ENCODE measurements around the gene MKNK1. TPM values are rescaled to one million over a fixed set of nuclear protein-coding genes. Genes with fewer than 3 reads are reported as not detected.

Gene MKNK1
- total and polyA plus RNA-seq, 2 of the 4 experiments (the other 2 are of a cell fraction), result 14.3 to 35.2 TPM

DNA sequence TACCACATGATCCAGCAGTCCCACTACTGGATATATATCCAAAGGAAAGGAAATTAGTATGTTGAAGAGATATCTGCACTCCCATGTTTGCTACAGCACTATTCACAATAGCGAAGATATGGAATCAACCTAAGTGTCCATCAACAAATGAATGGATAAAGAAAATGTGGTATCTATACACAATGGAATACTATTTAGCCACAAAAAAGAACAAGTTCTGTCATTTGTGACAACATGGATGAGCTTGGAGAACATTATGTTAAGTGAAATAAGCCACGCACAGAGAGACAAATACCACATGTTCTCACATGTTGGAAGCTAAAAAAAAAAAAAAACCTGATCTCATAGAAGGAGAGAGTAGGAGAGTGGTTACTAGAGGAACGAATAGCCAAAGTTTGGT is 46.4 kb upstream of the MKNK1 start:
- H3K9ac ChIP-seq (ENCODE audit: low read depth, low read length), result no peak overlapping the region
- H3K4me1 ChIP-seq (ENCODE audit: control insufficient read depth, insufficient read depth, low read length), result peaks cover 5% of the 10 kb centered on the region; the same call in 1 of the 2 replicates
- no peak overlapping the region for H3K56ac ChIP-seq (ENCODE audit: extremely low read depth, insufficient read depth, low read length)
- 0 out of 4 replicates have a peak, but pooled peaks cover 0 to 3% of the 10 kb centered on the region in 2 experiments for H3K79me1 ChIP-seq (ENCODE audit: low read depth in 1 of 2, low read length in 2 of 2)
- no peak overlapping the region for H2BK15ac ChIP-seq (ENCODE audit: low read depth, low read length)
- no peak overlapping the region for H2BK5ac ChIP-seq (ENCODE audit: low read depth, low read length, poor library complexity, severe bottlenecking)
- H4K91ac ChIP-seq (ENCODE audit: insufficient read depth, low read depth, low read length), result no peak overlapping the region
- ATAC-seq (ENCODE audit: low read depth), result no peak
- H3K23ac ChIP-seq (ENCODE audit: low read depth, low read length), result no peak overlapping the region
- DNase-seq, result no peak
- POLR2A ChIA-PET (ENCODE audit: unreplicated experiment), result no interaction called here
- BruUV-seq (replicated peaks), result no TSS peak
- no peak overlapping the region for H3K4me3 ChIP-seq (ENCODE audit: insufficient read depth, low read depth, low read length)
- in situ Hi-C loops (cut with MboI; ENCODE audit: low sequenced_read_pairs), result no loop called here
- CTCF ChIA-PET, result no interaction called here
- no peak overlapping the region for H2BK120ac ChIP-seq (ENCODE audit: low read depth, low read length)
- H3K4me2 ChIP-seq (ENCODE audit: low read depth, low read length), result no peak overlapping the region
- H4K8ac ChIP-seq (ENCODE audit: low read depth in 2 of 2, low read length in 2 of 2), result no peak overlapping the region
- no peak overlapping the region for H3K14ac ChIP-seq (replicated peaks; ENCODE audit: low read depth, low read length)
- no peak overlapping the region for H2AFZ ChIP-seq (replicated peaks; ENCODE audit: low read length, poor library complexity)
- no peak overlapping the region for H2BK20ac ChIP-seq (ENCODE audit: low read depth, low read length)
- WGBS, 2 experiments (ENCODE audit: extremely low coverage in 2 of 2, insufficient read length in 1 of 2), result no CpG with 5 or more reads among the region's 3 CpGs
- no peak overlapping the region for H2AK9ac ChIP-seq (replicated peaks; ENCODE audit: low read depth, low read length, poor library complexity)
- TF ChIP-seq, protein P1, sequence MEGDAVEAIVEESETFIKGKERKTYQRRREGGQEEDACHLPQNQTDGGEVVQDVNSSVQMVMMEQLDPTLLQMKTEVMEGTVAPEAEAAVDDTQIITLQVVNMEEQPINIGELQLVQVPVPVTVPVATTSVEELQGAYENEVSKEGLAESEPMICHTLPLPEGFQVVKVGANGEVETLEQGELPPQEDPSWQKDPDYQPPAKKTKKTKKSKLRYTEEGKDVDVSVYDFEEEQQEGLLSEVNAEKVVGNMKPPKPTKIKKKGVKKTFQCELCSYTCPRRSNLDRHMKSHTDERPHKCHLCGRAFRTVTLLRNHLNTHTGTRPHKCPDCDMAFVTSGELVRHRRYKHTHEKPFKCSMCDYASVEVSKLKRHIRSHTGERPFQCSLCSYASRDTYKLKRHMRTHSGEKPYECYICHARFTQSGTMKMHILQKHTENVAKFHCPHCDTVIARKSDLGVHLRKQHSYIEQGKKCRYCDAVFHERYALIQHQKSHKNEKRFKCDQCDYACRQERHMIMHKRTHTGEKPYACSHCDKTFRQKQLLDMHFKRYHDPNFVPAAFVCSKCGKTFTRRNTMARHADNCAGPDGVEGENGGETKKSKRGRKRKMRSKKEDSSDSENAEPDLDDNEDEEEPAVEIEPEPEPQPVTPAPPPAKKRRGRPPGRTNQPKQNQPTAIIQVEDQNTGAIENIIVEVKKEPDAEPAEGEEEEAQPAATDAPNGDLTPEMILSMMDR (conservative IDR thresholded peaks at IDR 0.05; ENCODE audit: low read depth, low read length), result no peak
- TF ChIP-seq, protein P2, sequence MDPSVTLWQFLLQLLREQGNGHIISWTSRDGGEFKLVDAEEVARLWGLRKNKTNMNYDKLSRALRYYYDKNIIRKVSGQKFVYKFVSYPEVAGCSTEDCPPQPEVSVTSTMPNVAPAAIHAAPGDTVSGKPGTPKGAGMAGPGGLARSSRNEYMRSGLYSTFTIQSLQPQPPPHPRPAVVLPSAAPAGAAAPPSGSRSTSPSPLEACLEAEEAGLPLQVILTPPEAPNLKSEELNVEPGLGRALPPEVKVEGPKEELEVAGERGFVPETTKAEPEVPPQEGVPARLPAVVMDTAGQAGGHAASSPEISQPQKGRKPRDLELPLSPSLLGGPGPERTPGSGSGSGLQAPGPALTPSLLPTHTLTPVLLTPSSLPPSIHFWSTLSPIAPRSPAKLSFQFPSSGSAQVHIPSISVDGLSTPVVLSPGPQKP (IDR thresholded peaks at IDR 0.05; ENCODE audit: borderline replicate concordance, low read depth, low read length), result no peak
- TF ChIP-seq MAZ (IDR thresholded peaks at IDR 0.05; ENCODE audit: borderline replicate concordance, low read depth, low read length) (no peak), RCOR1 (IDR thresholded peaks at IDR 0.05; ENCODE audit: insufficient replicate concordance, low read length) (no peak), RFX5 (IDR thresholded peaks at IDR 0.05; ENCODE audit: low read depth, low read length) (no peak), BHLHE40 (IDR thresholded peaks at IDR 0.05; ENCODE audit: low read depth, low read length) (no peak), CEBPB (IDR thresholded peaks at IDR 0.05; ENCODE audit: low read depth, low read length) (no peak), MAFK (IDR thresholded peaks at IDR 0.05; ENCODE audit: low read depth, low read length) (no peak), RAD21 (IDR thresholded peaks at IDR 0.05; ENCODE audit: low read length) (no peak), CHD1 (IDR thresholded peaks at IDR 0.05; ENCODE audit: low read depth, low read length) (no peak), POLR2A (IDR thresholded peaks at IDR 0.05; ENCODE audit: low read depth, low read length) (no peak), SMC3 (IDR thresholded peaks at IDR 0.05; ENCODE audit: low read depth, low read length) (no peak), NFE2L2 (IDR thresholded peaks at IDR 0.05; ENCODE audit: low read depth, low read length) (no peak), MXI1 (IDR thresholded peaks at IDR 0.05; ENCODE audit: borderline replicate concordance, low read depth, low read length) (no peak)
- TF ChIP-seq, protein P3, sequence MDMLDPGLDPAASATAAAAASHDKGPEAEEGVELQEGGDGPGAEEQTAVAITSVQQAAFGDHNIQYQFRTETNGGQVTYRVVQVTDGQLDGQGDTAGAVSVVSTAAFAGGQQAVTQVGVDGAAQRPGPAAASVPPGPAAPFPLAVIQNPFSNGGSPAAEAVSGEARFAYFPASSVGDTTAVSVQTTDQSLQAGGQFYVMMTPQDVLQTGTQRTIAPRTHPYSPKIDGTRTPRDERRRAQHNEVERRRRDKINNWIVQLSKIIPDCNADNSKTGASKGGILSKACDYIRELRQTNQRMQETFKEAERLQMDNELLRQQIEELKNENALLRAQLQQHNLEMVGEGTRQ (IDR thresholded peaks at IDR 0.05; ENCODE audit: low read depth, low read length), result no peak
- no peak overlapping the region for H4K5ac ChIP-seq (ENCODE audit: low read depth, low read length)
- intact Hi-C loops (cut with micrococcal nuclease), result no loop called here
- H3K27me3 ChIP-seq (ENCODE audit: control insufficient read depth, insufficient read depth, low read length), result no peaks in the 10 kb centered on the region
- 0 out of 2 replicates have a peak, but pooled peaks cover 2% of the 10 kb centered on the region for H3K9me3 ChIP-seq (ENCODE audit: control insufficient read depth, insufficient read depth, low read length)
- H3K36me3 ChIP-seq (ENCODE audit: control insufficient read depth, insufficient read depth, low read length), result peaks cover 15% of the 10 kb centered on the region; the same call in 1 of the 2 replicates
- no peak overlapping the region for H2AK5ac ChIP-seq (ENCODE audit: low read depth, low read length)
- H4K20me1 ChIP-seq (ENCODE audit: insufficient read depth, low read length), result no peaks in the 10 kb centered on the region
- H3K18ac ChIP-seq (ENCODE audit: low read depth, low read length), result no peak overlapping the region
- H3K4ac ChIP-seq (ENCODE audit: low read depth, low read length), result no peak overlapping the region
- no peaks in the 10 kb centered on the region for H3K9me1 ChIP-seq (ENCODE audit: insufficient read depth, low read length)
- dilution Hi-C loops (cut with HindIII; ENCODE audit: low sequenced_read_pairs, unreplicated experiment), result no loop called here
- no peak overlapping the region for H3K27ac ChIP-seq (ENCODE audit: insufficient read depth, low read length)

Measured in IMR-90 (cell line).